GM12891 (cell line): ENCODE results near the gene TRIM23.

ENCODE experiments used
- POLR2A ChIP-seq: IDR thresholded peaks from 2 replicates; pipeline ENCODE4 v1.6.1; 2011; ENCODE audit warnings: low read depth, low read length, control low read depth
- POLR2AphosphoS5 ChIP-seq: IDR thresholded peaks from 2 replicates; pipeline ENCODE4 v1.6.1; 2011; ENCODE audit warnings: low read depth, low read length, control low read depth

GRCh38 chr5:65553941-65554340, 70.2 kb downstream of the TRIM23 start:
- no peak for TF ChIP-seq POLR2AphosphoS5
- no peak for TF ChIP-seq POLR2A
